ENCODE measurements around the gene MAST4. TPM values are rescaled to one million over a fixed set of nuclear protein-coding genes. Genes with fewer than 3 reads are reported as not detected.

MAST4 gene
- total and polyA plus RNA-seq, 2 donors = 12.9 to 69.1 TPM

DNA sequence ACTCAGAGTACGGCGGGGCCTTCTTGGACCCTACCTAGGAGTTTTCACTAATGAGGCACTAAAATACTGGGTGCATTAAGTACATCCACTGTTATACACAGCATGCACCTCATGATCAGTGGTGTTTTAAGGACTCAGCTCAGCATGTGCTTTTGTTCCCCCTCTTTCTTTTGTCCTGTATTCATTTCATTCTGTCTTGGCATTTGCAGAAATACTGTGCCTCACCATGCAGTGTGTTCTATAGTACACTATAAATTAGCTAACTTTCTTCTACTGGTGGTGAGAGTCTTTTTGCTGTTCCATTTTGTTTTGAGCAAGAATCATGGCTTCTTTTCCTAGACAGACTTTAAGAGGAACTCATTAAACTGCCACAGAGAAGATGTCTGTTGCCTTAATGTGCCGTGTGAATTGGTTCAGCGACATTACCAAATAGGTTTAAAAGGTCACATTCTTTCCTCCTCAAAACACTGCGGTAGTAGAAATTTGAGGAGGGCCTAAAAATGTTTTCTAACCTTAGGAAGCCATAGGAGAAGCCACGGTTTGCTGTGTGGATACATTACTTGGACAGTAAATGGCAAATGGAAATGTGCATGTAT lies 276.6 kb downstream of the MAST4 start:
- Histone ChIP-seq H3K36me3 (ENCODE audit: insufficient read depth) (no peaks in the 10 kb centered on the region), H3K27ac (ENCODE audit: low read depth) (no peak overlapping the region), H3K4me1 (ENCODE audit: insufficient read depth) (no peaks in the 10 kb centered on the region), H3K4me3 (ENCODE audit: low read depth, low read length) (no peak overlapping the region)
- 81% methylated on average over 6 of the region's 6 CpGs for WGBS
- no peak for DNase-seq (ENCODE audit: extremely low spot score)

DNA sequence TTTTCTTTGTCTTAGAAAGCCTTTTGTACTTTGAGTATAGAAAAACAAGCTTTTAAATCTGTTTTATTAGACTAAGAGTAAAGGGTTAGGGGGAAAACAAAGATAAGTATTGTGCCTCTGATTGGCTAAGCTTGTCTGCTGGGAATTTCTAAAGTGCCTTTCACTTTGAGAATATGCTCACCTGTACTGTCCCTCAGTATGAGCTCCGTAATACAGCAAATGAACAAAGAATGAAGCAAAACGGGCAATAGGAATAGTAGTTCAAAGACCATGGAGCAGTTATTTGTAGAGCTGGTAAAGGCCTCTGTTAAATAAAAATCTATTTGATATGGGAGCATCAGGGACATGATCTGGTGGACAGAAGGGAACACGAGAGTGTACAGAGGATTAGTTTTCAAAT lies 277.8 kb downstream of the MAST4 start:
- H3K4me1 ChIP-seq (ENCODE audit: insufficient read depth) = no peaks in the 10 kb centered on the region
- no peak for DNase-seq (ENCODE audit: extremely low spot score)
- H3K4me3 ChIP-seq (ENCODE audit: low read depth, low read length) = no peak overlapping the region
- no peak overlapping the region for H3K27ac ChIP-seq (ENCODE audit: low read depth)
- no peaks in the 10 kb centered on the region for H3K36me3 ChIP-seq (ENCODE audit: insufficient read depth)
- WGBS = 75% methylated on average over 3 of the region's 3 CpGs

DNA sequence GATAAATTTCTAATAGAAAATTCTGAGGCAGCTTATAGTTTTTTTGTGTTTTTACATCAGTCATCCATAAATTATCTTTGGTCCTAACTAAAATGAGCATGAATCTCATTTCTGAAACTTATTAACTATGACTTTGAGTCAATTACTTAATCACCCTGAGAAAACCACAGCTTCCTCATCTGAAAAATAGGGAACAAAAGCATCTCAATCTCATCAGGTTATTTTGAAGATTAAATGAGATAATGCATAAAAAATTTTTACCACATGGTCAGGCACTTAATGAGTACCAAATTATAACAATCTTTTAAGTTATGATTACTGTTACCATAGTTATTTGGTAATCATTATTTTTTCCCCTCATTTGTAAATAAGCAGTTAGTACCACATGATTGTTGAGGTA lies 279.1 kb downstream of the MAST4 start:
- H3K27ac ChIP-seq (ENCODE audit: low read depth) = no peak overlapping the region
- no peak overlapping the region for H3K4me3 ChIP-seq (ENCODE audit: low read depth, low read length)
- DNase-seq (ENCODE audit: extremely low spot score) = no peak
- H3K4me1 ChIP-seq (ENCODE audit: insufficient read depth) = no peaks in the 10 kb centered on the region
- H3K36me3 ChIP-seq (ENCODE audit: insufficient read depth) = no peaks in the 10 kb centered on the region

DNA sequence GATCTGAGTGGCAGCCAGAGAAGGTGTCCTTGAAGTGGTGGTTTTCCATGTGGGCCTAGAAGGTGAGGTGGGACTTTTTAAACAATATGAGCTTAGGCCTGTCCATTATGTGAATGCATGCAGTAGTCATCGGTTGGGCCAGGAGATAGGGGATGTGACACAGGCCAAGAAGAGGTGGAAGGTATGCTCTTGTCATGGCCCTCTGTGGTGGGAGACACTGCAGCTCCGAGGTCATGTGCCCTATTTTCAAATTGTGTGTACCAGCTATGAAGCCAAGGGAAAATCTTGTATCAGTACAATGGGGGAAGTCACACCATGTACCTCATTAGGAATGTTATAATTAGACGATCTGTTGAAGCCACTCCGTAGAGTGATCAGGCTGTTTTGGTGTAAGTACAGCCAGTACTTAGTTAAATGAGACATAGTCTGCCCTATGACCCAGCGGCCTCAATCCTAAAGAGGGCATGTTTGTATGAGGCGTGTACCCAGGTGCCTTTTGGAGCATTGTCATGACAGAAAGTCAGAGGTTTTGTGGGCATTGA lies 280.1 kb downstream of the MAST4 start:
- H3K4me3 ChIP-seq (ENCODE audit: low read depth, low read length) = no peak overlapping the region
- no peaks in the 10 kb centered on the region for H3K4me1 ChIP-seq (ENCODE audit: insufficient read depth)
- WGBS = 95% methylated on average over 6 of the region's 6 CpGs
- no peak overlapping the region for H3K27ac ChIP-seq (ENCODE audit: low read depth)
- no peaks in the 10 kb centered on the region for H3K36me3 ChIP-seq (ENCODE audit: insufficient read depth)
- DNase-seq (ENCODE audit: extremely low spot score) = no peak

DNA sequence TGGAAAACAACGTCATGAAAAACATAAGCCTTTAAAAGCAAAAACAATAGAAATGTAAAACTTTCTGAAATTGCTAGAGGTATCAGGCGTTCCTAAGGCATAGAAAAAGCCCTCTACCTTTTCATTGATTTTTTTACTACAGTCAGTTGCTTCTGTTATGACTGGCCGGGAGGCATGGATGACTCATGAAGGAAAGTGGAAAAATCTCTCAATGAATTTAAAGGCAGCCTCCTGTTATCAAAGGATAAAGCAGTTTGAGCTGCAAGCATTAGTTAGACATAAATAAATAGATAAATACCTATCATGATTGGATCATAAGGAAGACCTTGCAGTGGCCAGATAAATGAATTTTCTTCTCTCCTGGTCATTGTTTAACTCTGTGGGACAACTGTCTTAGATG lies 281.6 kb downstream of the MAST4 start:
- Histone ChIP-seq H3K27ac (ENCODE audit: low read depth) (no peak overlapping the region), H3K4me1 (ENCODE audit: insufficient read depth) (no peaks in the 10 kb centered on the region), H3K4me3 (ENCODE audit: low read depth, low read length) (no peak overlapping the region), H3K36me3 (ENCODE audit: insufficient read depth) (no peaks in the 10 kb centered on the region)
- WGBS = 67% methylated on average over 3 of the region's 3 CpGs
- no peak for DNase-seq (ENCODE audit: extremely low spot score)

DNA sequence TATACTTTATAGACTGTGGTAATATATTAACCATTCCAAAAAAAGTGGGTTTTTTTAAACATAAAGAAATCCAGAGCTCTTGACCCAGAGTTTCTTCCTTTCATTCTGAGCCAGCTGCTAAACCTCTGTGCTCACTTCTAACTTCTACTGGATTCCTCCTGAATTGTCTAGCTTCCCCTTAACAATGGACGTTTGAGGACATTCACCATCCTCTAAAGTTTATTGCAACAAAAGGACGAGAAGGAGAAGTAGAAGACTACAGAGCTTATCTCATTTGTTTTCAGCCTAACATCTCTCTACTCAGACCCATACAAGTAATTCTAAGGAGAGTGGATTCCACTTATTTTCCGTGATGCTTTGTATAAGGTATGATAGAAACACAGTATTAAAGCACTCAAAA lies 284.2 kb downstream of the MAST4 start:
- Histone ChIP-seq H3K4me1 (ENCODE audit: insufficient read depth) (no peaks in the 10 kb centered on the region), H3K36me3 (ENCODE audit: insufficient read depth) (no peaks in the 10 kb centered on the region), H3K27ac (ENCODE audit: low read depth) (no peak overlapping the region), H3K4me3 (ENCODE audit: low read depth, low read length) (no peak overlapping the region)
- no peak for DNase-seq (ENCODE audit: extremely low spot score)
- WGBS = 76% methylated on average over 3 of the region's 3 CpGs

DNA sequence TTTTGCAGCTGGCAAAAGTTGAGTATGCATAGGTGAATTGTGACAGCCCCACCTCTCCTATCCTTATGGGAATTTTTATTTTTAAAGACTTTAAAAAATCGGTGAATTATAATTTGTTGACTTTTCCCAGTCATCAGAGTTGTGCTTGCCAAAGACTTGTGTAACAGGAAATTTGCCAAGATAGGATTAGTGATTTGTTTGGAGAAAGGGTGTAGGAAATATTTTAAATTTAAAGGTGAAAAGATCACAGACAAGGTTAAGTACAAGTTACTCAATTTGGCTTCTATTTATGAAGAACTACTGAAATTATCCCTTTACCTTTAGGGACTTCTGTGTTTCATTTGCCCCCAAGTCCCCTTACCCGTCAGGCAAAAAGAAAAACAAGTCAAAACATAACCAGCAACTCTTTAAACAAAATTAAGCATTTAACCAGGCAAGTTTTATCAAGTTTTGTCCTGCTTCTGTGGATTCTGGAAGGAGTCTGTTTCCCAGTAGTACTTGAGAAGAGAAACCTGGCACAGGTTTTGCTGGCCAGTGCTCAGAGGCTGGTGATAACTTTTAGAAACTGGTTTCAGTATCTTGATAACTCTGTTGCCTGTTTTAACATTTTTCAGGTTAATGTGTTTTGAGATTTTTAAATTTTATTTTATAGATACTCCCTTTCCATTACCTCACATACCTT lies 285.4 kb downstream of the MAST4 start:
- H3K4me1 ChIP-seq (ENCODE audit: insufficient read depth) = no peaks in the 10 kb centered on the region
- no peaks in the 10 kb centered on the region for H3K36me3 ChIP-seq (ENCODE audit: insufficient read depth)
- peak overlapping the region; percentile 2 for H3K27ac ChIP-seq (ENCODE audit: low read depth)
- H3K4me3 ChIP-seq (ENCODE audit: low read depth, low read length) = no peak overlapping the region
- WGBS = 19% methylated on average over 2 of the region's 2 CpGs
- peak; percentile 33 for DNase-seq (ENCODE audit: extremely low spot score)

DNA sequence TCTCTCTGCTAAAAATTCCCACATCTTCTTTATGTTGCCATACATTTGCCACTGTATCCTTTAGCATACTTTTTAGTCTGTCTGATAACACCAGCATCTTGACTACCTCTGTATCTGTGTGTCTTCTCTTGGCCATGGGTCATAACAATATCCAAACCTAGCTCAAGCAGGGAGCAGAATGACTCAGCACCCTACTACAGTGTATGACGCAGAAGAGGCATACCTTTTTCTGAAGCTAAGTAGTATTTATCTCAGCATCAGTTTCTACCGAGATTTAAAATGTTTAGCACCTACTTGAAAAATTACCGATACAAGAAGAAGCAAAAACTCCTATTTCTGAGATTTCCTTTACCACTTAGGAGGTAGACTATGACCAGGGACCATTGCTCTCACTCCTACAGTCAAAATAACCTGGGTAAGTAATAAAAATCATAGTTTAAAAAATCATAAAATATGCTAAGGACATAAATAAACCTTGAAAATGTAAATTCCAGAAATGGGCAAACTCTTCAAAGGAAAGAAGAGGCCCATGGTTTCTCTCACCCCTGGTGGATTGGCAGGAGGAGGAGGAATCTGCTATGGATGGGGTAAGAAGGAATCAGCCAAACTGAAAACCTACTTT lies 286.5 kb downstream of the MAST4 start:
- 69% methylated on average over 3 of the region's 3 CpGs for WGBS
- DNase-seq (ENCODE audit: extremely low spot score) = no peak
- Histone ChIP-seq H3K36me3 (ENCODE audit: insufficient read depth) (no peaks in the 10 kb centered on the region), H3K27ac (ENCODE audit: low read depth) (no peak overlapping the region), H3K4me1 (ENCODE audit: insufficient read depth) (no peaks in the 10 kb centered on the region), H3K4me3 (ENCODE audit: low read depth, low read length) (no peak overlapping the region)

DNA sequence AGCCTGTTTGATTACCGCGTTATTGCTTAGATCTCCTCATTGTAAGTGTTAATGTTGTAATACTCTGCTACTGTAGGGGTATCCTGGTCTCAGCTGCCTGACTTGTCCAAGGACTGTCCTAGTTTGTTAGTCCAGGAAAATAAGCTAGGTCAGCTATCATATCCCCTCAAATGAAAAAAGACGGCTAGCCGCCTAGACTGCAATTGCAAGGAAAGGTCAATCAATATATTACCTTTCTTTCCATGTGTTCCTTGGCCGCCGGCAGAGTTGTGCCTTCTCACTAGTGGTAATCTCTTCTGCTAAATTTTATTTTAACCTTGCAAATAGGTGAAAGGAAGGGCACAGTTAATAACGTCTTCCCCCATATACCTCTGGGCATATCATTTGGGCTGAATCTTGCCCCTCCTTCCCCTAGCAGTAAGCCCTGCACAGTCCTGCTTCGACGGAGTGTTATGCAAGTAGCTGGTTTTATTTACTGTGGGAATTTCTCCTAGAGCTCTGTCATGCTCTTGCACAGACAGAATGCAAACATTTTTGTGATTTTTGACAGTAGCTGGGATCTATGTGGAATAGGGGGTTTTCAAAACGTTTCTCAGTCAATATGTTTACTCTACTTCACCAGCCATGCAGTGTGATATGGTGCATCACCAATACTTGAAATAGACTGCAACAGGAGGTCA lies 288.5 kb downstream of the MAST4 start:
- Histone ChIP-seq H3K4me1 (ENCODE audit: insufficient read depth) (no peaks in the 10 kb centered on the region), H3K36me3 (ENCODE audit: insufficient read depth) (no peaks in the 10 kb centered on the region), H3K4me3 (ENCODE audit: low read depth, low read length) (no peak overlapping the region), H3K27ac (ENCODE audit: low read depth) (no peak overlapping the region)
- WGBS = 74% methylated on average over 10 of the region's 10 CpGs
- DNase-seq (ENCODE audit: extremely low spot score) = no peak

DNA sequence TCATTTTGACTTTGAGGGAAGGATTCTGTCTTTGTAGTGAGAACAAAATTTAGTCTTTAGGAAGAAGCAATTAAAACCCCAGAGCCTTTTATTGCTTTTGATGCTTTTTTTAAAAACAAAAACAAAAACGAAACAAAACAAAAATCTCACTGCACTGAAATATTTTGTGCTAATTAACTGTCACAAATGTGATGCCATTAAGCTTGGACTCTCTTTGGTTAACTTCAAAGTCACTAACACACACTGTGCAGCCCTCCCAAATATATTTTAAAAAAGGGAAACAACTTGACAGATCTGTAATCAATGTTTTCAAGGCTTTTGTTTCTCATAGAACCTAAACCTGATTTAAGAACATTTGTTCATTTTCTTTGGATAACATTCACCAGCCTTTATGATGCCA lies 290.7 kb downstream of the MAST4 start:
- no peak overlapping the region for H3K4me3 ChIP-seq (ENCODE audit: low read depth, low read length)
- no peak for DNase-seq (ENCODE audit: extremely low spot score)
- H3K36me3 ChIP-seq (ENCODE audit: insufficient read depth) = no peaks in the 10 kb centered on the region
- no peaks in the 10 kb centered on the region for H3K4me1 ChIP-seq (ENCODE audit: insufficient read depth)
- 61% methylated on average over 1 of the region's 1 CpG for WGBS
- no peak overlapping the region for H3K27ac ChIP-seq (ENCODE audit: low read depth)

DNA sequence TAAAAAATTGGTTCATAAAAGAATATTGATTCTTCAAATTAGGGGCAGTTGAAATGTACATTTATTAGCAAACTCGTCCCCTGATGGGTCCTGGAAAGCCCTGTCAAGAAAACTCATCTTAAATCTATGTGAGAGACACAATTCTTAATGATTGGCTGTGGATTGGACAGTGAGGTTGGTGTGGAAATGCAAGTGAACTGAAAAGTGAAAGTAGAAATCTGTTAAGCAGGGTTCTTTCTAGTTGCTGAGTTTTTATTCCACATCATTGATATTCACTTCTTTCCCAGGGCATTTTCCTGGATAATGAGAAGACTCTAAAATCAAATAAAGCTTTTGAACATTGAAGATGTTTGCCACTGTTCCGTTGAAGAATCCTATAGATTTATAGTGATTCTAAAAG lies 292.4 kb downstream of the MAST4 start:
- 66% methylated on average over 2 of the region's 2 CpGs for WGBS
- Histone ChIP-seq H3K27ac (ENCODE audit: low read depth) (no peak overlapping the region), H3K4me3 (ENCODE audit: low read depth, low read length) (no peak overlapping the region), H3K4me1 (ENCODE audit: insufficient read depth) (no peaks in the 10 kb centered on the region), H3K36me3 (ENCODE audit: insufficient read depth) (no peaks in the 10 kb centered on the region)
- no peak for DNase-seq (ENCODE audit: extremely low spot score)

DNA sequence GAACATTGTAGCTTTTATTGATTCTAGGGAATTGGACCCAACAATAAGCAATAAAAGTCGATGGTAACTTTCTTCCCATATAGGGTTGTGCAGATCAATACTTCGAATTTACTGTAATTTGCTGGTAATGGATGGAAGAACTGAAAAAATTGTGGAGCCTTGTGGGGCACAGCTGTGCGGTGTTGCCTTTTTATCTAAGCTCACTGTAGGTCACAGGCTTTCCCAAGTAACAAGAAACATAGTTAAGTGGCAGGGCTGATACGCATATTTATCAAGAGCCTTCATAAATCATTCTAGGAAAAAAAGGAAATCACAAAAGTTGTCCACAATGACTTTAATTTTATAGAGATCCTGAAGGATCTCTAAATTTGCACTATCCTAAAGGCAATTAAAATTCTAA lies 292.9 kb downstream of the MAST4 start:
- Histone ChIP-seq H3K4me3 (ENCODE audit: low read depth, low read length) (no peak overlapping the region), H3K4me1 (ENCODE audit: insufficient read depth) (no peaks in the 10 kb centered on the region), H3K36me3 (ENCODE audit: insufficient read depth) (no peaks in the 10 kb centered on the region), H3K27ac (ENCODE audit: low read depth) (no peak overlapping the region)
- no peak for DNase-seq (ENCODE audit: extremely low spot score)
- WGBS = 81% methylated on average over 4 of the region's 4 CpGs

DNA sequence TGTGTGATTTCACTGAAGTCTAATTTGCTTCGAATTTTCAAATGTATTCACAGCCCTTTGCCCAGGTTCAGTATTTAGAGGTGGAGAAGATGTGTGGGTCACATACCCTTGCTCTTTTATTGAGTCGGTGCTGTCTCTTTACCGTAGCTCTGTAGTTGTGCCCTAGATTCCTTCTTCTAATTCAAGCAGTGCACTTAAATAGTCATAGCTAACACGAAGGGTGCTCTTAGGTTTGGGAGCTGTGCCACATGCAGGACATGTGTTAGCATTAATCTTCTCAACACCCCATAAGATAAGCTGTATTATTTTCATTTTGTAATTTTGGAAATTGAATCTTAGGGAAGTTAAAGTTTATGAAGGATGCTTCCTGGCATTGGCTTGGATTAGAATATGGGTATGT lies 293.3 kb downstream of the MAST4 start:
- H3K36me3 ChIP-seq (ENCODE audit: insufficient read depth) = no peaks in the 10 kb centered on the region
- WGBS = 74% methylated on average over 4 of the region's 4 CpGs
- H3K4me1 ChIP-seq (ENCODE audit: insufficient read depth) = no peaks in the 10 kb centered on the region
- H3K4me3 ChIP-seq (ENCODE audit: low read depth, low read length) = no peak overlapping the region
- no peak overlapping the region for H3K27ac ChIP-seq (ENCODE audit: low read depth)
- DNase-seq (ENCODE audit: extremely low spot score) = no peak

Data from urinary bladder (tissue), 4 donors.